K562 (cell line): Measurements from ENCODE around the gene CISD2. TPM values are rescaled to one million over a fixed set of nuclear protein-coding genes. Genes with fewer than 3 reads are reported as not detected.
"Not testable (repeated sequence)": the region's sequence is repeated elsewhere in the genome, so short reads cannot be mapped to it uniquely, and the experiment has no call there.

Experiments used
- ATAC-seq: fragments of 200-7000 bp; cut with Tn5 transposase; 3 replicates; pipeline ENCODE4 v1.9.1; 2020; ENCODE audit warnings: moderate library complexity
- BruUV-seq: library from RNA; stranded (reverse); fragments of 400-500 nt; replicated peaks from 2 replicates; lab custom pipeline; 2021; lab: Mats Ljungman, UMichigan
- CTCF ChIA-PET: fragments of 300-600 bp; formaldehyde crosslinking; extraction: SDS; loops from one replicate; lab custom pipeline; 2021; ENCODE audit warnings: low intra/inter-chr PET ratio; lab: Yijun Ruan, JAX
- POLR2A ChIA-PET: fragments of 300-600, 350-650 bp; sonication (Branson Sonifier 250); formaldehyde crosslinking; extraction: SDS; loops from one replicate; lab custom pipeline; 2021; ENCODE audit warnings: antibody characterized with exemption, inconsistent platforms; lab: Yijun Ruan, JAX
- DNase-seq, 4 experiments: peaks; one replicate each; pipeline versions ENCODE4 v3.0.0 to v3.0.0-alpha.2; 2011 to 2018; ENCODE audit warnings: low spot score in 3 of 4, mixed read lengths in 3 of 4; ENCODE audit errors: extremely low read depth in 1 of 4
- FAIRE-seq: peaks from 2 replicates; lab custom pipeline; 2011; peaks lifted over from hg19 to GRCh38; lab: Jason Lieb, UNC
- H2AFZ ChIP-seq: 2 replicates; pipeline ENCODE4 v1.6.0; 2011; ENCODE audit warnings: low read depth, low read length, control low read depth, inconsistent platforms
- H3K27ac ChIP-seq: fragments of 200-600 bp; 3 replicates; pipeline ENCODE4 v1.8.0; 2011; ENCODE audit warnings: low read depth, mild to moderate bottlenecking, control low read depth, inconsistent platforms, low read length, moderate library complexity, mixed read lengths; ENCODE audit errors: extremely low read depth
- H3K27me3 ChIP-seq, 2 experiments: fragments of 300-600 bp in 1 of 2; 2 replicates in 1 of 2; 3 replicates in 1 of 2; pipeline versions ENCODE4 v1.6.0 to v1.8.0; 2011; ENCODE audit warnings: inconsistent platforms in 2 of 2, low read length in 2 of 2, mild to moderate bottlenecking in 1 of 2, mixed read lengths in 1 of 2, moderate library complexity in 1 of 2; ENCODE audit not compliant: control insufficient read depth in 2 of 2, insufficient read depth in 2 of 2
- H3K36me3 ChIP-seq: fragments of 300-600 bp; 3 replicates; pipeline ENCODE4 v1.8.0; 2011; ENCODE audit warnings: mild to moderate bottlenecking, low read length, inconsistent platforms; ENCODE audit not compliant: control insufficient read depth, insufficient read depth
- H3K4me1 ChIP-seq, 2 experiments: fragments of 200-600 bp in 1 of 2; replicated peaks in 1 of 2; 2 replicates in 1 of 2; 3 replicates in 1 of 2; pipeline versions ENCODE4 v1.5.1 to v1.8.0; 2011; ENCODE audit warnings: inconsistent platforms in 2 of 2, low read length in 2 of 2, mild to moderate bottlenecking in 1 of 2, mixed read lengths in 1 of 2, moderate library complexity in 1 of 2; ENCODE audit not compliant: control insufficient read depth in 2 of 2, insufficient read depth in 2 of 2
- H3K4me2 ChIP-seq: 2 replicates; pipeline ENCODE4 v1.6.1; 2011; ENCODE audit warnings: low read length, control low read depth, inconsistent platforms, mixed read lengths; ENCODE audit not compliant: insufficient read depth
- H3K4me3 ChIP-seq: fragments of 200-600 bp; sonication (generic), shearing (Covaris generic); 2 replicates; pipeline ENCODE4 v1.5.1; 2016; ENCODE audit warnings: control low read depth, inconsistent platforms
- H3K79me2 ChIP-seq: fragments of 200-600 bp; 3 replicates; pipeline ENCODE4 v1.8.0; 2011; ENCODE audit warnings: low read length, inconsistent platforms; ENCODE audit not compliant: control insufficient read depth, insufficient read depth
- H3K9ac ChIP-seq, 2 experiments: 2 replicates each; pipeline versions ENCODE4 v1.6.0 to v1.6.1; 2011; ENCODE audit warnings: low read depth in 2 of 2, low read length in 2 of 2, control low read depth in 1 of 2, inconsistent platforms in 1 of 2, mild to moderate bottlenecking in 1 of 2, mixed read lengths in 1 of 2; ENCODE audit not compliant: insufficient read depth in 1 of 2
- H3K9me1 ChIP-seq: one replicate; pipeline ENCODE4 v1.6.0; 2011; ENCODE audit warnings: inconsistent platforms, mild to moderate bottlenecking, low read length, moderate library complexity; ENCODE audit not compliant: control insufficient read depth, insufficient read depth
- H3K9me3 ChIP-seq: replicated peaks from 2 replicates; pipeline ENCODE4 v1.5.1; 2011; ENCODE audit warnings: low read depth, low read length, inconsistent platforms; ENCODE audit not compliant: control insufficient read depth, insufficient read depth
- H4K20me1 ChIP-seq: replicated peaks from 2 replicates; pipeline ENCODE4 v1.6.1; 2011; ENCODE audit warnings: low read length, inconsistent platforms, mixed read lengths; ENCODE audit not compliant: control insufficient read depth, insufficient read depth
- CHD4 ChIP-seq: fragments of 200-600 bp; sonication (generic); IDR thresholded peaks from 3 replicates; pipeline ENCODE4 v1.6.1; 2012; ENCODE audit warnings: low read depth, mild to moderate bottlenecking, mixed read lengths, low read length, inconsistent platforms; ENCODE audit not compliant: insufficient read depth, insufficient replicate concordance, poor library complexity, severe bottlenecking
- CTCF ChIP-seq, 3 experiments: IDR thresholded peaks in 2 of 3; conservative IDR thresholded peaks in 1 of 3; 2 replicates each; pipeline ENCODE4 v1.5.1; 2011 to 2012; ENCODE audit warnings: low read length in 3 of 3, mild to moderate bottlenecking in 3 of 3, control low read depth in 2 of 3, improper control_type of control experiment in 1 of 3, inconsistent platforms in 1 of 3, low read depth in 1 of 3, mixed read lengths in 1 of 3, moderate library complexity in 1 of 3; ENCODE audit not compliant: insufficient read depth in 2 of 3
- NFYB ChIP-seq: IDR thresholded peaks from 2 replicates; pipeline ENCODE4 v1.6.1; 2011; ENCODE audit warnings: mild to moderate bottlenecking, moderate library complexity; ENCODE audit not compliant: insufficient read length; ENCODE audit errors: extremely low read depth
- ZKSCAN3 ChIP-seq: fragments of 250-450 bp; sonication (Bioruptor Pico); IDR thresholded peaks from 2 replicates; pipeline ENCODE4 v1.4.0; 2020
- WGBS: fragments of 100-300 bp; shearing (Covaris generic); methylation state at CpG from one replicate; pipeline ENCODE4 v1.1.6; 2016; ENCODE audit warnings: low coverage, mixed read lengths; ENCODE audit not compliant: insufficient coverage; ENCODE audit errors: missing lambda C conversion rate; 5-methylcytosine and 5-hydroxymethylcytosine counted together
- in situ Hi-C: fragments of 300-500 bp; cut with MboI; formaldehyde crosslinking; loops from 4 replicates; pipeline ENCODE4 v1.15.0; 2018; ENCODE audit warnings: inconsistent platforms, mixed read lengths
- intact Hi-C: fragments of 100-400 bp; cut with micrococcal nuclease; formaldehyde crosslinking; loops from 2 replicates; pipeline ENCODE4 v1.14.2; 2022
- polyA plus RNA-seq, 8 experiments: library from polyadenylated mRNA; depleted of rRNA in 4 of 8; stranded (reverse) in 5 of 8; unstranded in 3 of 8; fragments of >200 nt; fragmentation: Nextera tagmentation in 2 of 8; fragmentation: Illumina TruSeq in 1 of 8; extraction: Ambion mirVana in 2 of 8; extraction: Trizol in 1 of 8; gene quantifications; 2 replicates each; pipeline versions ENCODE4 v1.2.1 to v1.2.3, GENCODE V29; 2011 to 2014; ENCODE audit warnings: inconsistent platforms in 1 of 8, missing spikeins in 1 of 8
- small RNA-seq: library from RNA; depleted of rRNA; stranded (forward); fragments of <200 nt; gene quantifications from one replicate; pipeline ENCODE3, GENCODE V24; 2014
- total RNA-seq, 7 experiments: library from RNA; depleted of rRNA in 6 of 7; stranded (reverse); fragments of >200 nt in 6 of 7; fragmentation: Illumina TruSeq in 2 of 7; extraction: Trizol in 2 of 7; gene quantifications; 2 replicates each; pipeline versions ENCODE4 v1.2.1 to v1.2.3, GENCODE V29; 2011 to 2021; ENCODE audit warnings: low replicate concordance in 1 of 7

Gene CISD2
- total and polyA plus RNA-seq, 9 of the 15 experiments (the other 6 are each of a cell fraction or from before 2014, with no cell fraction given): 37.8 to 91.4 (median 59.8) TPM

GRCh38 chr4:102935716-102936115, 66.9 kb downstream of the CISD2 start (continued):
- TF ChIP-seq CTCF (IDR thresholded peaks at IDR 0.05 in 2 of 3, conservative IDR thresholded peaks at IDR 0.05 in 1 of 3; ENCODE audit: insufficient read depth in 2 of 3, low read depth in 1 of 3, low read length in 3 of 3): no peak
- no peak for TF ChIP-seq ZKSCAN3
- no peak for TF ChIP-seq NFYB
- TF ChIP-seq CHD4: no peak

GRCh38 chr4:102938063-102938462, 69.3 kb downstream of the CISD2 start:
- H3K4me3 ChIP-seq, POLR2A ChIA-PET, in situ Hi-C loops, H3K4me1 ChIP-seq, H3K4me2 ChIP-seq, FAIRE-seq, H3K36me3 ChIP-seq, H3K27ac ChIP-seq, DNase-seq, intact Hi-C loops, H4K20me1 ChIP-seq, H3K79me2 ChIP-seq, H3K9me3 ChIP-seq, BruUV-seq, H3K9ac ChIP-seq, ATAC-seq, CTCF ChIA-PET, H2AFZ ChIP-seq, H3K27me3 ChIP-seq, H3K9me1 ChIP-seq: not testable (repeated sequence)
- WGBS: 3% methylated on average over 2 of the region's 2 CpGs

Small RNAs within 50 kb of the gene (small RNA-seq; reads per million reads assigned to genes)
- gene RNU7-151P: not detected

Other genes with a start within 250 kb of the CISD2 start
- 8.2 and 10.9 TPM in 2 replicates for gene MANBA, start 108.0 kb upstream of the CISD2 start, total RNA-seq (2014; rRNA removed)
- 9.0 and 9.4 TPM in 2 replicates for gene MANBA, start 108.0 kb upstream of the CISD2 start, total RNA-seq (2014; rRNA removed; fragmentation: Illumina TruSeq; extraction: Trizol)
- gene MANBA, start 108.0 kb upstream of the CISD2 start, total RNA-seq (2015; rRNA removed; fragmentation: Illumina TruSeq; extraction: Trizol): 12.9 and 13.3 TPM in 2 replicates
- gene MANBA, start 108.0 kb upstream of the CISD2 start, total RNA-seq (2021): 7.7 TPM in 2 replicates
- 2.8 and 5.3 TPM in 2 replicates for gene MANBA, start 108.0 kb upstream of the CISD2 start, polyA plus RNA-seq (2011; rRNA removed)
- gene MANBA, start 108.0 kb upstream of the CISD2 start, polyA plus RNA-seq (2014; fragmentation: Illumina TruSeq; extraction: Trizol): 6.6 and 7.8 TPM in 2 replicates
- gene MANBA, start 108.0 kb upstream of the CISD2 start, polyA plus RNA-seq (2014; fragmentation: Nextera tagmentation; extraction: Ambion mirVana): 1 to 10 TPM; 1.8 to 3.7 TPM
- gene MANBA, start 108.0 kb upstream of the CISD2 start, polyA plus RNA-seq (2014; rRNA removed): 4.7 and 6.1 TPM in 2 replicates
- gene UBE2D3, start 41.4 kb upstream of the CISD2 start, total RNA-seq (2014; rRNA removed): 434 and 562 TPM in 2 replicates
- 257 and 281 TPM in 2 replicates for gene UBE2D3, start 41.4 kb upstream of the CISD2 start, total RNA-seq (2014; rRNA removed; fragmentation: Illumina TruSeq; extraction: Trizol)
- gene UBE2D3, start 41.4 kb upstream of the CISD2 start, total RNA-seq (2015; rRNA removed; fragmentation: Illumina TruSeq; extraction: Trizol): 305 and 313 TPM in 2 replicates
- gene UBE2D3, start 41.4 kb upstream of the CISD2 start, total RNA-seq (2021): 276 and 281 TPM in 2 replicates
- 348 and 408 TPM in 2 replicates for gene UBE2D3, start 41.4 kb upstream of the CISD2 start, polyA plus RNA-seq (2011; rRNA removed)
- gene UBE2D3, start 41.4 kb upstream of the CISD2 start, polyA plus RNA-seq (2014; fragmentation: Illumina TruSeq; extraction: Trizol): 447 and 618 TPM in 2 replicates
- gene UBE2D3, start 41.4 kb upstream of the CISD2 start, polyA plus RNA-seq (2014; fragmentation: Nextera tagmentation; extraction: Ambion mirVana): 100 to 1,000 TPM; 191 to 202 TPM
- 292 and 329 TPM in 2 replicates for gene UBE2D3, start 41.4 kb upstream of the CISD2 start, polyA plus RNA-seq (2014; rRNA removed)
- gene SLC9B1, start 150.7 kb downstream of the CISD2 start, total RNA-seq (2014; rRNA removed): 0.86 TPM in 1 of 2 replicates, not detected in the other
- 0.51 and 1.3 TPM in 2 replicates for gene SLC9B1, start 150.7 kb downstream of the CISD2 start, total RNA-seq (2014; rRNA removed; fragmentation: Illumina TruSeq; extraction: Trizol)
- gene SLC9B1, start 150.7 kb downstream of the CISD2 start, total RNA-seq (2015; rRNA removed; fragmentation: Illumina TruSeq; extraction: Trizol): 0.23 and 0.33 TPM in 2 replicates
- gene SLC9B1, start 150.7 kb downstream of the CISD2 start, total RNA-seq (2021): 0.42 and 0.78 TPM in 2 replicates
- 1.2 and 1.3 TPM in 2 replicates for gene SLC9B1, start 150.7 kb downstream of the CISD2 start, polyA plus RNA-seq (2011; rRNA removed)
- gene SLC9B1, start 150.7 kb downstream of the CISD2 start, polyA plus RNA-seq (2014; fragmentation: Illumina TruSeq; extraction: Trizol): 0.19 and 0.22 TPM in 2 replicates
- gene SLC9B1, start 150.7 kb downstream of the CISD2 start, polyA plus RNA-seq (2014; fragmentation: Nextera tagmentation; extraction: Ambion mirVana): under 1 TPM; 0.21 to 0.92 TPM
- gene SLC9B1, start 150.7 kb downstream of the CISD2 start, polyA plus RNA-seq (2014; rRNA removed): 0.48 TPM in 1 of 2 replicates, not detected in the other
- gene SLC9B2, start 207.8 kb downstream of the CISD2 start, total RNA-seq (2014; rRNA removed): 11.4 and 13.5 TPM in 2 replicates
- gene SLC9B2, start 207.8 kb downstream of the CISD2 start, total RNA-seq (2014; rRNA removed; fragmentation: Illumina TruSeq; extraction: Trizol): 13.4 and 14.0 TPM in 2 replicates
- 11.3 and 11.4 TPM in 2 replicates for gene SLC9B2, start 207.8 kb downstream of the CISD2 start, total RNA-seq (2015; rRNA removed; fragmentation: Illumina TruSeq; extraction: Trizol)
- 14.6 and 15.0 TPM in 2 replicates for gene SLC9B2, start 207.8 kb downstream of the CISD2 start, total RNA-seq (2021)
- gene SLC9B2, start 207.8 kb downstream of the CISD2 start, polyA plus RNA-seq (2011; rRNA removed): 7.6 and 10.2 TPM in 2 replicates
- gene SLC9B2, start 207.8 kb downstream of the CISD2 start, polyA plus RNA-seq (2014; fragmentation: Illumina TruSeq; extraction: Trizol): 13.3 TPM in 2 replicates
- gene SLC9B2, start 207.8 kb downstream of the CISD2 start, polyA plus RNA-seq (2014; fragmentation: Nextera tagmentation; extraction: Ambion mirVana): 1 to 10 TPM; 6.6 to 8.3 TPM
- 10.5 and 13.5 TPM in 2 replicates for gene SLC9B2, start 207.8 kb downstream of the CISD2 start, polyA plus RNA-seq (2014; rRNA removed)
- gene BDH2, start 230.8 kb downstream of the CISD2 start, total RNA-seq (2014; rRNA removed): 5.1 and 8.0 TPM in 2 replicates
- 10.0 and 12.8 TPM in 2 replicates for gene BDH2, start 230.8 kb downstream of the CISD2 start, total RNA-seq (2014; rRNA removed; fragmentation: Illumina TruSeq; extraction: Trizol)
- gene BDH2, start 230.8 kb downstream of the CISD2 start, total RNA-seq (2015; rRNA removed; fragmentation: Illumina TruSeq; extraction: Trizol): 9.1 and 10.0 TPM in 2 replicates
- 4.9 and 6.0 TPM in 2 replicates for gene BDH2, start 230.8 kb downstream of the CISD2 start, total RNA-seq (2021)
- 16.3 and 17.9 TPM in 2 replicates for gene BDH2, start 230.8 kb downstream of the CISD2 start, polyA plus RNA-seq (2011; rRNA removed)
- gene BDH2, start 230.8 kb downstream of the CISD2 start, polyA plus RNA-seq (2014; fragmentation: Illumina TruSeq; extraction: Trizol): 7.3 and 7.8 TPM in 2 replicates
- gene BDH2, start 230.8 kb downstream of the CISD2 start, polyA plus RNA-seq (2014; fragmentation: Nextera tagmentation; extraction: Ambion mirVana): 10 to 100 TPM in 1 of 2 experiments, 1 to 10 TPM in 1; 9.9 to 10.7 TPM
- gene BDH2, start 230.8 kb downstream of the CISD2 start, polyA plus RNA-seq (2014; rRNA removed): 8.9 and 10.8 TPM in 2 replicates